ENCODE results near the gene AADACL4.
A peak's percentile ranks its signal among the peaks of the same experiment; 100 is the strongest.

AADACL4 gene

DNA sequence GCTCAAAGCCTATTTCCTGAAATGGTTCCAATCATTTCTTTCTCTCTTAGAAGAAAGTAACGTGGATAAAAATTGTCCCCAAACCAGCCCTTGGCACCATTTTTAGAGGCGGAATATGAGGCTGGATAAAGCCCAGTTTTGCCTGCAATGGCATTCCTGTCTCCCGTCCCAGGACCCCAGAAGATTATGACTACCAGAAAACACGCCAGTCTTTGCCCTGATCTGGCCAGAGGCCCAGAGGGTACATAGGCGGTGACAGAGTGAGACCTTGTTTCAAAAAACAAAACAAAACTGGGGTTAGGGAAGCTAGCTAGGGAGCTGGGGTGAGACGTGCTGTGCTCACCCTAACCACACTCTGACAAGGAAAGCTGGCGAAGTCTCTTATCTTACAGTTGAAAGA, at the start of gene AADACL4:
Gene AADACL4, plus strand, starts transcription at position 301 of the 400 bp plus-strand sequence. CDS start 462 bp downstream, outside the sequence.
- no peak for DNase-seq

DNA sequence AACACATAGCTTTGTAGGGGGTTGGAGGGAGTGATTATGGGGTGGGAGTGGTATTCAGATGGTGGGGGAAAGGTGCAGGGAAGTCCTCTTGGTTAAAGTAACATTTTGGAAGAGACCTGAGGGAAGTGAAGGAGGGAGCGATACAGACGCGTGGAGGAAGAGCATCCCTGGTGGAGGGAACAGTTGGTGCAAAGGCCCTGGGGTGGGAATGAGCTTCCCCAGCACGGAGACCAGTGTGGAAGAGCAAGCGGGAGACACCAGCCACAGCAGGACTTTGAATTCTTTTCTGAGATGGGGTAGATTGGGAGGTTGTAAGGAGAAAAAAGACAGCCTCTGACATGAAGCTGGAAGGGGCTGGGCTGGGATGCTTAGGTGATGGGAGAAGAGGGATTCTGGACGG, 49.4 kb upstream of the AADACL4 start:
- DNase-seq: no peak

DNA sequence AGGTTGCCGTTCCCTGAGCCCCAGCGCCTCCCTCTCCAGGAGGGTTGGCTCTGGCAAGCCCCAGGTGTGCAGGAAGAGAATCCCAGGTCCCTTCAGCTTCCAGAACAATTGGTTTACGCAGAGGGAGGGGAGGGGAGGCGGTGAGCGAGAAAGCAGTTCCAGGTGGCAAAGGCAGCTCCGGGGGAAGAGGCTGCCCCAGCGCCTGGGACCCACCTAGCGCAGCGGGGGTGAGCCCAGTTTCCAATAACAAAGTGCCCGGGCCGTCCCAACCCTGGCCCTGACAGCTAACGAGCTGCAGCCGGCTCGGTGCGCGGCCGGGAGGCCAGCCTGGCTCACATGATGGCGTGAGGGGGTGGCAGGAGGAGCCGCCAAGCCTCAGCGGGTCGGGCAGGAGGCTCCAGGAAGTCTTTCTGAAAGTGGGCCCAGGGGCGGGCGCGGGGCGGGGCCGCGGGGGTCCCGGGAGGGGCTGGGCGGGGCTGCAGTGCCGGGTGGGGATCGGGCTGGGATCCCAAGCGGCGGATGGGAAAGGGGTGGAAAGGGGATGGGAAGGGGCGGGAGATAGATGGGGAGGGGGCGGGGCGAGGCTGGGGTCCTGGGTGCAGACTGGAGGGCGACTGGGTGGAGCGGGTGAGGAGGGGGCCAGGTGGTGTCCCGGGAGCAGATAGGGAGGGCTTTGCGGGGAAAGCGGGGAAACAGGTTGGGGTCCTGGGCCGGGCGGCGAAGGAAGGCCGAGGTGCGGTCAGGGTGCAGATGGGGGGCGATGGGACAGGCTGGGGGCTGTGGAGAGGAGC, 48.7 kb upstream of the AADACL4 start:
- DNase-seq: peak; percentile 87

DNA sequence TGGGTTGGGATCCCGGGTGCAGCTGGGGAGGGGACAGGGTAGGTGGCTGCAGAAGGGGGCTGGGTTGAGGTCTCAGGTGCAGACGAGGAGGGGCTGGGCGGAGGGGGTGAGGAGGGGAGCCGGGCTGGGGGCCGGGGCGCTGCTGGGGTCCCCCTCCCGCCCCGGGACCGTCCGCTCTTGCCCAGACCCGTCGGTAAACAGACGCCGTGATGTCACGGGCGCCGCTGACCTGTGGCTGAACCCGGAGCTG, 48.2 kb upstream of the AADACL4 start:
- DNase-seq: no peak

DNA sequence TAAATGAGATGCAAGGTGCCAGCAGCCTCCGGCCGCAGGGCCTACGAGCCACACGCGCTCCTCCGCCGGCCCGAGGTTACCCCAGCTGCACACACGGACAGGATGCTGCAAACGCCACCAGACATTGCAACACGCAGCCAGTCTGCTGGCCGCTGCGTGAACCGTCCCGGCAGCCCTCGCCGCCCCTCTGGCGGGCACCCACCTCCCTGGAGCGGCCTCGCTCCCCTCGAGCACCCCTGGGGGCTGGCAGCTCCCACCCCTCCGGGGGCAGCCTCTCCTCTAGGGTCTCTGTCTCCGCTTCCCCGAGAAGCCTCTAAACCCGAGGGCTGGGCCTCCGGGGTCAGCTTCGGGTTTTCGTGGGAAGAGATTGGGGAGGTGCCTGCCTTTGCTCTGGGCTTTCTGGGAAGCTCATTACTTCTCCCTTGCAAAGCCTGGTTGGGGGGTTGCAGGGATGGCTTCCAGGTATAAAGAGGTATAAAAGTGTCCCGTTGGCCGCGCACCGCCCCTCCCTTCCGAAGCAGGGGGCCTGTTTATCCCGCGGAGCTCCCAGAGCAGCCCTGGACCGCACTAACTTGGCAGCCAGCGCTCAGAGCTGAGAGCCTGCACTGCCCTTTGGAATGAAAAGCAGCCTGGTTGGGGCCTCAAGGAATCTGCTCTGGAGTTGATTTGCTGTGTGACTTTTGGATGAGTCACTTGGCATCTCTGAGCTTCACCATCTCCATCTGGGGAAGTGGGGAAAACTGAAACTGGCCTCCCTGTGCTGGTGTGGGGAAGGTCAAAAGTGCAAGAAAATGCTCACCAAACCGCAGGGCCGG, 47.7 kb upstream of the AADACL4 start:
- DNase-seq: peak; percentile 86

DNA sequence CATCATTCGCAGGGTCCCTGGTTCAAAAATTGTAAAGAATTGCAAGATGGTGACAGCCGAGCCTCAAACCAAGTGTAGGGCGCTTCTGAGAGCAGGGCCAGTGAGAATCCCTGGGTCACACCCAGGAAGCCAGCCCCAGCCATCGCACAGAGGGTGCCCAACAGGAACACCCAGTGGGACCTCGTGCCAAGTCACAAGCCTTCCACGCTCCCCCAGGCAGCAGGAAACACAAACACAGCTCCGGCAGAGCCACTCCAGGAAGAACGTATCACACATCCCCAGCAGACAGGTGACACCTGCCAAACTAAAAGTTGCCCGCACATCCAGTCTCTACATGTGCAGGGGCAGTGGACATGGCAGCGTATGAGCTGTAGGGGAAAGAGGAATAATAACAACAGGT, 46.1 kb upstream of the AADACL4 start:
- DNase-seq: no peak

DNA sequence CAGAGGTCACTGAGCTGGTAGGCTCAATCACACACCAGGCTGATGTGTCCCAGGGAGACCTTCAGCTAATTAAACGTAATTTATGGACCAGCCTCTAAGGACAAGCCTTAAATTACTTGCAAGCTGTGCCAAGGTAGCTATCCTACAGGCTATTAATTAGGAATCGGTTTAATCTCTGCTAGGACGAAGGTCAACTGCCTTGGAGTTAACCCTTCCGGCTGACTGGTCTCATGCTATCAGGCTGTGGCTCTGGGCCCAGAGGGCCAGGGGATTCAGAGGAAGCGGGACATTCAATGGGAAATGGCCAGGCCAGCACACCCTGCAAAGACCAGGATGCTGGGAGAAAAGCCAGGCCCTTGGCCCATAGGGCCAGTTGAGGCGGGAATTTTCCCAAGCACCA, 44.9 kb upstream of the AADACL4 start:
- DNase-seq: no peak

DNA sequence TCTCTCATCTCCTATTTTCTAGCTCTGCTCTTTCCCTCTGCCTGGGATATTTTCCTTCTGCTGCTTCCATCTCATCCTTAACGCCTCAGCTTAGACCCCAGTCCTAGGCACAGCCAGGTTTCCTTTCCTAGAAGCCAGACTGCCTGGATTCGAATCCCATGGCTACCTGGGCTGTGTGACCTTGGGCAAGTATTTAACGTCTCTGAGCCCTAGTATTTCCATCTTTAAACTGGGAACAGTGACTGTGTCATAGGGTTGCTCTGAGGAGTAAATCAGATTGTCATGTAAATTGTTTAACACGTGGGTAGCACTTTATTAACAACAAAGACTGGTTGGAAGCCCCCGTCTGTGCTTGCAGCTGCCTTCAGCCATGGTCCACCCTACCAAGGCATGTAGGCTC, 44.2 kb upstream of the AADACL4 start:
- no peak for DNase-seq

DNA sequence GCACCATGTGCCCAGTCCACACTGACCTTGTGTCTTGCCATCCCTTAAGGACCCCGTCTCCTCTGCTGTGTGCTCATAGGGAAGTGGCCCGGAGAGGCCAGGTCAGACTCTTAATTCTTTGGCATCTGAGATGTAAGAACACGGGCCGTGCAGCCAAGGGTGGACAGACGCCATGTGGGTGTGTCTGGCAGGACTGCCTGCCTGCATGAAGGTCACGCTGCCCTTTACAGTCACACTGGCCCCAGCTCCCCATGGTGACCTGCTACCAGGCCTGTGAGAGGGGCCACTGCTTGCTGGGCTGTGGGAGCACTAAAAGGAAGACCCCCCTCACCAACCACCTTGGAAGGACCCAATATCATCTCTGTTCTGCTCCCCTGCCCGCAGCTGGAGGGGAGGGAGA, 43.5 kb upstream of the AADACL4 start:
- no peak for DNase-seq

DNA sequence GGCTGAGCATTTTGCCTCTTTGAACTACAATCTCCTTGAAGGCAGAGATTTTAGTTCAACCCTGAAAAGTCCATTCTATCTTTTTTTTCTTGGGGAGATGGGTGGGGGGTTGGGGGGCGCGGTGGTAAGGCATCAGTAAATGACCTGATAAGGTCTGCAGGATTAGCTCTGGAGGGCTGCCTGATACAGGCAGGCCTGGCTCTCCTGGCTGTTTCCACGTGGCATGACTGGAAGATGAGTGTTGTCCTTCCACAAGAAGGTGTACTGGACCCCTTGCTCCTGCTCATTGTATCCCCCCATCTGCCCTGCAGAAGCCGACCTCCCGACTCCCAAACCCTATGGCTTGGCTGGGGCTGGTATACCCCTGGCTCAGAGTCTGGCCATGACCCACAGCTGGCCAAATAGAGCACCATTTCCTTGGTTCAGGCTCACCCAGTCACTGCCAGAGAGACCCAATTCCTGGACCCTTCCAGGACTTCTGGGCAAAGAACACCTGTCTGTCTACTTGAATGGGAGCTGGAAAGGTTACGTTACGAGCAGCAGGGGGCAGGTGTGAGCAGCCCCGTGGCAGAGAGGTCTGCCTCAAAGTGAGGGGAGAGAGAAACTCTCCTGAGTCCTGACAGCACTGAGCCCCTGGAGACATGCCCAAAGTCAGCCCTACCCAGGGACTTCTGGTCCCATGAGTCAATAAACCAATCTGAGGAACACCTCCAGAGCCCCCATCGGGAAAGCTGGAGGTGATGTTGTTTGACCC, 42.8 kb upstream of the AADACL4 start:
- DNase-seq: no peak

DNA sequence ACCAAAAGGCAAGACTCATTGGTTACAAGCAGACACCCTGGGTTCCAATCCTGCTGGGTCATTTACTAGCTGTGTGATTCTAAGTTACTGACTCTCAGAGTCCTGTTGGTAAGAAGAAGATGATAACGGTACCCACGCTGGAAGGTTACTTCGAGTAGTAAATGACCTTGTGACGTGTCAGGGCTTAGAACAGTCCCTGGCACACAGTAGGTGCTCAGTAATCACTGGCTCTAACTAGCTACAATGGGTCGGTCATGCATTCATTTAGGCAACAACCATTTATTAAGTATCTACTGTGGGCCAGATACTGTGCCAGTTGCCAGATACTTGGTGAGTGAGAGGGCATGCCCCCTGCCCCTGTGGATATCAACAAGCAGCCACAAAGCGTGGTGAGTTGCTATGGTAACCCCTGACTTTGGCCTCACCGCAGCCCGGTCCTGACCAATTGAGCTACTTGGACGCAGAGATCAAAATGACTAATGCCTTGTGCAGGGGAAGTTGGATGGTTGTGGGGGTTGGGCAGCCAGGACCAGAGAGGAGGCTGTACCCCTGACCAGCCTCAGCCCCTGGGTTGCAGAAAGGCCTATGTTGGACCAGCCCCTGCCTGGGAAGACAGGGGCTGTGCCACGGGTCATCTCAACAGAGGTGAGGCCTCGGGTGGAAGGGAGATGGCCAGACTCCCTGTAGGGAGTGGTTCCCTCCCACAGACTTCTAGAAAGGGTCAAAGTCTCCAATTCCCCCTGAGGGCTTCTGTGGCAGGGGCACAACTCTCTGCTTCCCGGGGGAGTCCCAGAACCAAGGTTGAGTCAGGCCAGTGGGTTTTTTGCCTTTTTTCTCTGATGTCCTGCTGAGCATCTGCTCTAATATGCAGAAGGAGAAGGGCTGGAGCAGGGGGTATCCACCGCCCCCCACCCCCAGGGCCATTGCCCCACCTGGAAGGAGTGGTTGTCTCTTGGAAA, 41.9 kb upstream of the AADACL4 start:
- no peak for DNase-seq

DNA sequence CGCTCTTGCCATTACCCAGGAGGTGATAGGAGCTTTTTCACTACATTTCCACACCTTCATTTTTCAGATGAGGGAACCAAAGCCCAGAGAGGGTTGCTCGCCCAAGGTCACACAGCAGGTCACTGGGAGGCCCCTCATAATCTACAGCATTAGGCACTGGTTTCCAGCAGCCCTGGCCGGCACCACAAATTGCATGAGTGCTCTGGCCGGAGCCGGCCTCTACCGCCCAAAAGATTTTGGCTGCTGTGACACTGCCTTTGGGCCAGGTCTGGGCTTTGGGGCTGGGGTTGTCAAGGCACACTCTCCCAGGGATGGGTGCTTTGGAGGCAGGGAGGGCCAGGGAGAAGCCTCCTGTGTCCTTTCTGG, 41.2 kb upstream of the AADACL4 start:
- no peak for DNase-seq

DNA sequence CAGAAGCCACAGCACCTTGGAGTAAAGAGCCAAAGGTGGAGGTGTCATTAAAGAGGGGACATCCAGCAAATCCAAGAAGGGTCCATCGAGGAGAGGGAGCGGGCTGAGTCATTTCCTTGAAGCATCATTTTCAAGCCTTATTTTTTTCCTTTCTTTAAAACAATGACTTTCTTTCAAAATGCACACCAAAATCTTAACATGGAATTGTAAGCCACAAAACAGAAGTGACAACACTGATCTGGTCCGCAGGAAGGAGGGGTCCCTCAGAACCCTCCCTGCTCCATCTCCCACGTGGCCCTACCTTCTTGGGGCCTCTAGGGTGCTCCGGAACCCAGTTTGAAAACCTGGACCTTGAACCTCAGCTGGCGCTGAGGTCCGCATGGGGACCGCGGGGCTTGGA, 40.7 kb upstream of the AADACL4 start:
- no peak for DNase-seq

DNA sequence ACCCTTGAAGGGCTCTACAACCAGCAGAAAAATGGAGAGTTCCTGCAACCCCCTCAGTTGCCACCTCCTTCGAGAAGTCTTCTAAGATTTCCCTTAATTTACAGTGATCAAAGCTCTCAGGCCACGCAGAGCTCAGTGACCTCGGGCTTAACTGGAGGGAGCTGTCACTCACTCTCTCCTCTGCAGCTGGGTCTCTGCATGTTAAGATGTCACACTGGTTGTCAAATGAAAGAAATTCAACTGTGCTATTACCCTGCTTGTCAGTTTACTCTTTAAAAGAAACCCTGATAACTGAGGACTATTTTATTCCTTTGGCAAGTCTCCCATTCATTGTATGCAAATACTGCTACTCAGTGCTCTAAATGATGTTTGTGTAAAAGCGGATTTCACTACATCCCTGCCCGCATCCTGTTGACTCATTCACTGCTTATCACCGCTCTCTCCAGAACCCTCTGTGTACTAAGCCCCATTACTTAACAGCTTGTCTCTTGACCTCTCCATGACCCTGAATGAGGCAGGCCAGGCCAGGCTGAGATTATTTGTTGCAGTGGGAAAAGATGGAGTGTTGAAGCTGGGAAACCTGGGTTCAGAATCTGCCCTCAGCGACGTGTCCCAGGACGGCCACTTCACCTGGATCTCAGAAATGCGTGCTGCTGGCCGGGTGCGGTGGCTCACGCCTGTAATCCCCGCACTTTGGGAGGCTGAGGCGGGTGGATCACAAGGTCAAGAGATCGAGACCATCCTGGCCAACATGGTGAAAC, 39.6 kb upstream of the AADACL4 start:
- no peak for DNase-seq

DNA sequence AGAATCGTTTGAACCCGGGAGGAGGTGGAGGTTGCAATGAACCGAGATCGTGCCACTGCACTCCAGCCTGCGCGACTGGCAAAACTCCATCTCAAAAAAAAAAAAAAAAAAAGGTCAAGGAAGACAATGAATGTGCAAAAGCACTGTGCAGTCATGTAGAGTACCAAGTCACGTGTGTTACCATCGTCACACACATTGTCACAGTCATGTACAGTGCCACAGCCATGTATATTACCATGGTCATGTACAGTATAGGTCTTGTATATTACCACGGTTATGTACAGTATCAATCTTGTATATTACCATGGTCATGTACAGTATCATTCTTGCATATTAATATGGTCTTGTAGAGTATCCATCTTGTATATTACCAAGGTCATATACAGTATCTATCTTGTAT, 38.9 kb upstream of the AADACL4 start:
- DNase-seq: no peak

DNA sequence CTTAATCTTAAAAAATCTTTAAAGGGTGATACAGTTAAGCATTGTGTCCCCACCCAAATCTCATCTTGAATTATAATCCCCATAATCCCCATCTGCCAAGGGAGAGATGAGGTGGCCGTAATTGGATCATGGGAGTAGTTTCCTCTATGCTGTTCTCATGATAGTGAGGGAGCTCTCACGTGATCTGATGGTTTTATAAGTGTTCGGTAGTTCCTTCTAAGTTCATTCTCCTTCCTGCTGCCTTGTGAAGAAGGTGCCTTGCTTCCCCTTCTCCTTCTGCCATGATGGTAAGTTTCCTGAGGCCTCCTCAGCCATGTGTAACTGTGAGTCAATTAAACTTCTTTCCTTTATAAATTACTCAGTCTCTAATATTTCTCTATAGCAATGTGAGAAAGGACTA, 36.6 kb upstream of the AADACL4 start:
- no peak for DNase-seq

DNA sequence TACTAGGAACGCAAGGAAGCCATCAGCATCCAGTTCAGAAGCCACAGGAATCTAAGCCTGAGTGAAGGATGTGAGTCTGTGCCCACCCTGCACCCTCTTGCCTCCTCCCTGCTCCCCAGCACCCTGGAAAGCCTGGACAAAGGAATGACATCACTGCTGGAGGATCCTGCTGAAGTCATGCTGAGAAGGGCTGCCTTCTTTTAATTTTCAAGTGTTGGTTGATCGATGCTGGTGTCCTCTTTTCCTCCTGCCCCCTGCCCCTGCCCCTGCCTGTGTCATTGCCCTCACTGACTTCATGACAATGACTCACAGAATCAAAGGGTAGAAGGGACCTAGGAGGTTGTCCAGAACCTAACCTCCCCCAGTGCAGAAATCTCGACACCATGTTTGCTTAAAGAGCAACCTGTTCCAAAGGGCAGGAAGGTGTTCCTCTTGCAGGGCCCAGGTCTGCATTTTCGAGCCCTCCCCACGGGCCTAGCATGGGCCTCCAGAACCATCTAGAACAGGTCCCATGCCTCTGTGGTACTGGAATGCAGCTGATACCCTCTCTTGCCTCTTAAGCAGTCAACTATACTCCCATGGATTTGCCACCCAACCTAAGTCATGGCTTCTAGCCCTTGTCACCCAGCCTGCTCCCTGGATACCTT, 35.5 kb upstream of the AADACL4 start:
- DNase-seq: no peak

DNA sequence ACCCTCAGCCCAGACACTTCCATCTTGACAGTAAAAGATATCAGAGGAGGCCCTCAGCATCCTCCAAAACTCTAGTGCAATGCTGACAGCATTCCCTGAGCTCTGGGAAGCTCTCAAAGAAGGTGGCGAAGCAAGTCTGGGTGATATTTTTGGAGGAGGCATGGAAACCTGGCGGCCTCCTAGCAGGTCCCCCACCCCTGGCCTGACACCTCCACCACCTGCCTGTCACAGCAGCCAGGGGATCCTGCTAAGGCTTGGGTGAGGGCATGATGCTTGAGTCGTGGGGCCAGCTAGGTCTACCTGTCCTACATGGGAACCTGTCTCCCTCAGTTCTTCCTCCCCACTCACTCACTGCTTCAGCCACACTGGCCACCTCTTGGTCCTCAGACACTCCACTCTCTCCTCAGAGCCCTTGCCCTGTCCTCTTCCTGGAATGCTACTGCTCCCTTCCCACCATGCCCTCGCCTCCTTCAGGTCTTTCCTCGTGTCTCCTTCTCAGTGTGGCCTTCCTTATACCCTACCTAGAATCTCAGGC, 34.3 kb upstream of the AADACL4 start:
- DNase-seq: no peak

DNA sequence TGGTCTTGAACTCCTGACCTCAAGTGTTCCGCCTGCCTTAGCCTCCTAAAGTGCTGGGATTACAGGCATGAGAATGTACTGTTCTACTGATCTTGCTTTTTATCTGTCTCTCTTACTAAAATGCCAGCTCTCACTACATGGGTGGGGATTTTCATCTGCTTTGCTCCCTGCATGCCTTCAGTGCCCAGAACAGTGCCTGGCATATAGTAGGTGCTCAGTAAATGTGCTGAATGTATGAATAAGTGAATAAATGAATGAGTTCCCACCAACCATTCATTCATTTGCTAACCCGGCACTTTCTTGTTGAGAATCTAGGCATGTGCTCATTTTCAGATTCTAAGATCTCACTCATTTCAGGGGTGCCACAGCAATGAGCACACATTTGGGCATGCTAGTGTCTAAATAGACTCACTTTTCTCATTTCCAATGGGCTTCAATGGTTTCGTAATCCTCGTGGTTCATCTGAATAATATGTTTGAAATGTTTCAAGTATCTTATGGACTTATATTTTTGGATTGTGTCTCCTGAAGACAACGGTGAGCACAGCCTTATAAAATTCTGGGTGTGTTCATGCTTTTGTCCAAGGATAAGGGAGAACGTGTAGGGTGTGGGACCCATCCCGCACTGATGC, 33.5 kb upstream of the AADACL4 start:
- DNase-seq: no peak

DNA sequence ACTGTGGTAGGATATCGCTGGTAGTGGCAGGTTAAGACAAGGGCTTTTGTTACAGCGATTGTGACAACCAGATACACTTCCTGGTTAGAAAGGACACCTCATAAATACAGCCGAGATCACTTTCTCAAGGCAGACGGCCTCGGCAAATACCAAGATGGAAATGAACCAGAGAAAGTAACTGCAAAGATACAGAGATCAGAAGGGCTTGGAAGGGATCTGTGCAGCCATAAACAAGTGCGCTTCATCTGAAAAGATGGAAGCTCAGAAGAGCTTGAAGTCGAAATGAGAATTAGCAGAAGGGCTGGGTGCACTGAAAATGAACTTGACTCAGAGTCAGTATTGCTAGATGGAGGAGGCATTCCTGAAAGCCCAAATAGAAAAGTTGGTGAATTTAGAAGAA, 32.9 kb upstream of the AADACL4 start:
- DNase-seq: no peak

DNA sequence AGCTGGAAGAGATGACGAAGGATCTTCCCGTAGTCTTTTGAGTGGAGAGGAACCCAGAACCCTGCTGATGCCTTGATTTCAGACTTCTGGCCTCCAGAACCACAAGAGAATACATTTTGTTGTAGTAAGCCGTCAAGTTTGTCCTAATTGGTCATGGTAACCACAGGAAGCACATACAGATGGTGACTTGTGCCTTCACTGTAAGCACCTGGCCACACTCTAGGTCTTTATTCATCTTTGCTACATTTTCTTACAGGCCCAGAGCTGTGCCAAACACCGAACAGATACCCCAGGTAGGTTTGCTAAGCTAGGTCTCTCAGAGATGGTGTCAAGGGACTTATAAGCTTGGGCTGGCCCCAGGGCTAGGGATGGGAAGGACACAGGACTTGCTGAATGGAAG, 30.7 kb upstream of the AADACL4 start:
- DNase-seq: no peak

Data from right forelimb (tissue), 1 donor.